Activated CD4-positive, alpha-beta T cell treated with anti-CD3 and anti-CD28 coated beads, Interleukin-2, amount 50 U/mL, for 24 hours (primary cell): ENCODE results near the gene GPHA2.
"Not testable (repeated sequence)": the region's sequence is repeated elsewhere in the genome, so short reads cannot be mapped to it uniquely, and the experiment has no call there.

Experiments used
- DNase-seq, 2 donors: peaks; one replicate each; pipeline ENCODE4 v3.0.0-alpha.2; 2020; ENCODE audit warnings: low read depth in 1 of 2, low spot score in 1 of 2

Gene GPHA2

GRCh38 chr11:64935359-64936081, at the start of gene GPHA2:
TSS of gene GPHA2 (minus strand) at chr11:64935893. CDS start at chr11:64935460, 433 bp downstream.
- DNase-seq: no peak

GRCh38 chr11:64983339-64983738, 47.6 kb upstream of the GPHA2 start:
- DNase-seq: not testable (repeated sequence)

GRCh38 chr11:64976651-64977050, 41.0 kb upstream of the GPHA2 start:
- DNase-seq: no peak

DNA sequence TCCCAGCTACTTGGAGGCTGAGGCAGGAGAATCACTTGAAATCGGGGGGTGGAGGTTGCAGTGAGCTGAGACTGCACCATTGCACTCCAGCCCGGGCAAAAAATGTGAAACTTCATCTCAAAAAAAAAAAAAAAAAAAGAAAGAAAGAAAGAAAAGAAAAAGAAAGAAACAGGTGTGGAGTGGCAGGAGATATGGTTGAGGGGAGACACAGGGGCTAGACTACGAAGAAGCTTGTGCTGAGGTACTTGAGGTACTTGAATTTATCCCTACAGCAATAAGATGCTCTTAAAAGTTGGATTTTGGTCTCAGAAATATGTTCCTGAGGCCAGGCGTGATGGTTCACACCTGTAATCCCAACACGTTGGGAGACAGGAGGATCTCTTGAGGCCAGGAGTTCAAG, 38.4 kb upstream of the GPHA2 start:
- no peak for DNase-seq

- peak; percentile 75 to 88 for DNase-seq
These were observed 35.9 kb upstream of the GPHA2 start, which contains the start of gene MAJIN for GRCh38 chr11:64971421-64972233. TSS of gene MAJIN (minus strand) at chr11:64972108. CDS start at chr11:64959405, 12,703 bp downstream.

DNA sequence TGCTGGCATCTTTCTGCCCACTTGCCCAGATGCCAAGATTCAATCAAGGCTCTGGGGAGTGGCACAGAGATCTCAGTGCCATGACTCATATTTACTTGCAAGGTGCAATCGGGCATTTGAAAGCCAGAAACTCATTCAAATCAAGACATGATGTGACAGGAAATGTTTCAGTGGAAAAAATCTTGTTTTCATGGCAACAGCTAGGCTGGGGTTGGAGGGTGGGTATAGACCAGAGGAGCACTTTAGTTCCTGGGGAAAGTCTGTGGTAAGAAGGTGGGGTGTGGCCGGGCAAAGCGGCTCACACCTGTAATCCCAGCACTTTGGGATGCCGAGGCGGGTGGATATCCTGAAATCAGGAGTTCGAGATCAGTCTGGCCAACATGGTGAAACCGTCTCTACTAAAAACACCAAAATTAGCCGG, 35.0 kb upstream of the GPHA2 start:
- DNase-seq: peak; percentile 6 to 52

- DNase-seq: no peak
These were observed 33.5 kb upstream of the GPHA2 start for GRCh38 chr11:64969209-64969608.

GRCh38 chr11:64967375-64967774, 31.7 kb upstream of the GPHA2 start:
- no peak for DNase-seq

GRCh38 chr11:64963072-64963631, 27.5 kb upstream of the GPHA2 start:
- no peak for DNase-seq

DNA sequence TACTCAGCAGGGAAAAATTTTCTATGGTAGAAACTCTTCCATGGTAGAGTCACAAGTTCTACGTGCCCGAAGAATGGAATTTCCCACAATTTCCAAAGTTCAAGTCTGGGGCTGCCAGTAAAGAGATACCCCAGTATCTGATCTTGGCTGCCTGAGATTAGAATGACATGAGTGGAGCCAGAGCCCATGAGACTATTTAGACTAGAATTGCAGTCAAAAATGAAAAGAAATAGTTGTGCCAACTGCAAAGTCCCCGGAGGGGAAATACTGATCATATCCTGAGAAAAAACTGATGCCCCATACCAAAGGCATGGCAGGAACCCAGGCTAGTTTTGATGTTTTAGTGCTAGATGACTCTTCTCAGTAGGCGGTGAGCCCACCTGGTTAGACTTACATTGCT, 25.0 kb upstream of the GPHA2 start:
- no peak for DNase-seq

DNA sequence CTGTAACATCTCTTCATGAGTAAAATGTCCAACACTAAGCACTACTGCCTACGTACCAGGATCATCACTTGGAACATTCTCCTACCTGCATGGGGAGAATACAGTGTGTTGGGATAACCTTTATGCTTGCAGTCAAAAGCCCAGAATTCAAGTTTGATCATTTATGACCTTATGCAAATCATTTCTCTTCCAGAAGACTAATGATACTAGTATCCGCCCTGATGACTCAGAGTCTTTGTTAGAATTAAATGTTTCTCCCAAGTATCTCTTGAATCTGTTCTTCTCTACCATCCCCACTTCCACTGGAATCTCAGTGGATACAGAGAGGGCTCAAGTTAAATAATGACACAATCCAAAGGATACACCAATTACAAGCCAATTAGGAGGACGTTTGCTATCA, 23.8 kb upstream of the GPHA2 start:
- DNase-seq: no peak

- no peak for DNase-seq
These were observed 18.5 kb upstream of the GPHA2 start for GRCh38 chr11:64954201-64954600.

GRCh38 chr11:64951529-64951928, 15.8 kb upstream of the GPHA2 start:
- DNase-seq: no peak

DNA sequence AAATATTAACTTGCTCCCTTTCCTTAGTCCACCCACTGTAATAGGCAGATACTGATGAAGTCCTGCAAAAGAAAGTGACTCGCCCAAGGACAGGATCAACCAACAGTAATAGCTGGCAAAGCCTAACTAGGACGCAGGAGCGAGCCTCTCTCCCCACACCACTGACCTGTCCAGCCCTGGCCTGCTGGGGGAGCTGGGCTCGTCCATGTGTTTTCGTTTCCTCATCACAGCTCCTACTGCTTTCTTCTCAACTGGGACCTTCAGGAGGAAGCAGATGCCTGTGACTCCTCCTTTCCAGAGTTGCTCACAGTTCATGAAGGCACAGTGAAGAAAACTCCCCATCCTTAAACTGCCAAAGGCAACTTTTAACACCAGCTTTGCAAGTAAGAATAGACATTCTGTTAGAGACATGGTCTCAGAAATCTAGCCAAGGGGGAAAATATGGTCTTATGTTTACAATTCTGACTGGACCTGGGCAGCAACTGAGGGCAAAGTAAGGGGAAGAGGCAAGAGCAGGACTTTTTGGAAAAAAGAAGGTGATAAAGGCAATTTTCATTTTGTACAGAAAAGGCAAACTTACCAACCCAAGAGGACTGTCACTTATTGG, 11.6 kb upstream of the GPHA2 start:
- no peak for DNase-seq

- DNase-seq: no peak
These were observed 846 bp upstream of the GPHA2 start for GRCh38 chr11:64936539-64936938.

DNA sequence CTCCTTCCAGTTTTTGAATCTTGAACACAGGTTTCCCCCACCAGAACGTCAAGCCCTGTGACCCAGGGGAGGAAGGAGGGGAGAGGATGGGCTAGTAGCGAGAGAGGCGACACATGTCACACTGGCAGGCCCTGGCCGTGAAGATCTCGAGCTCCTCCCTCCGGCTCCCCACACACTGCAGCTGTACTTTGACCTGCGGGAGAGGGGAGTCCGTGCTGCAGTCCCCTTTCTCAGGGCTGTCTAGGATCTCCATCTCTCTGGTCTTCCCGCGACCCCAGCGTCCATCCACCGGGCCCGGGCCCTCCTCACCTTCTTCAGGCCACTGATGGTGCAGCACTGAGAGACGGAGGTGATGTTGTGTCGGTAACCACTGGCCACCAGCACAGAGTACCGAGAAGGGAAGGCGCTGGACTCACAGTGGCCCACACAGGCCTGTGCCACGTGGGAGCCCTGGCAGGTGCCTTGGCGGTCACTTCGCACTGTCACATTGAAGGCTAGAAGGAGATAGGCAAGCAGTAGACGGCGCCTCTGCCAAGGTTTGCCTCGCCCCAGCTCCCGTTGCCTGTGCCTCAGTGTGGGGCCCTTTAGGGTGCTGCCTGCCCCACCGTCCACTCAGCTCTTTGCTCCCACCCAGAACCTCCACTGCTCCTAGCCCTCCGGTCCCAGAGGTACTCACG, 873 bp downstream of the GPHA2 start:
- DNase-seq: no peak

DNA sequence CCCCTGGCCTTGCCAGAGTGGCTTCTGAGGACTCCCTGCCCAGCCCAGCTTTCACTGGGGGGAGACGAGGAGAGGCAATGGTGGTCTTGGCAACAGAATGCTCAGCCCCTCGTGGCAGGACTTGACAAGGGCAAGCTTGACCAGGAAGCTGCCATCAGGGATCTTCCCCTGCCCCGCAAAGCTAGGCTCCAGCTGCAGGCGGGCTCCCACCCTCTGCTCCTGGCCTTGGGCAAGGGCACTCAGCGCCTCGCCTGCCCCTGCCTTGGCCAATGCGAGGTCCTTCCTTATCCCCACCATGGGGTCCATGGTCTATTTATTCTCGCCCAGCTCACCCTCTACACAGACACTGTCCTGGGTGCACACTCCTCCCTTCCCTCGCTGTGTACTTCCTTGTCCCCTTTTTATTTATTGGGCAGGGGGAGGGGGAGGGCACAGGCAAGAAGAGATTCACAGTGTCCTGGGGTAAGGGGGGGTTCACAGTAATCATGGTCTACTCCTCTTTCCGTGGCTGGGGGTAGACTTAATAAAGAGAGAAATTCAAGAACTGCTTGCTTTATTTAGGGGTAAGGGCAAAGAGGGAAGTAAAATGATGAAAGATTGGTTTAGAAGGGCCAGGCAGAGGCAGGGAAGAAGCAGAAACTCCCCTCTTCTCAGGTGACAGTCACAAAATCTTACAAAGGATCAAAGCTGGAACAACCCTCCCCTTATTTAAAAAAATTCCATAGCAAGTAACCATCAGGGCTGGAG, 1.6 kb downstream of the GPHA2 start:
- DNase-seq: no peak

DNA sequence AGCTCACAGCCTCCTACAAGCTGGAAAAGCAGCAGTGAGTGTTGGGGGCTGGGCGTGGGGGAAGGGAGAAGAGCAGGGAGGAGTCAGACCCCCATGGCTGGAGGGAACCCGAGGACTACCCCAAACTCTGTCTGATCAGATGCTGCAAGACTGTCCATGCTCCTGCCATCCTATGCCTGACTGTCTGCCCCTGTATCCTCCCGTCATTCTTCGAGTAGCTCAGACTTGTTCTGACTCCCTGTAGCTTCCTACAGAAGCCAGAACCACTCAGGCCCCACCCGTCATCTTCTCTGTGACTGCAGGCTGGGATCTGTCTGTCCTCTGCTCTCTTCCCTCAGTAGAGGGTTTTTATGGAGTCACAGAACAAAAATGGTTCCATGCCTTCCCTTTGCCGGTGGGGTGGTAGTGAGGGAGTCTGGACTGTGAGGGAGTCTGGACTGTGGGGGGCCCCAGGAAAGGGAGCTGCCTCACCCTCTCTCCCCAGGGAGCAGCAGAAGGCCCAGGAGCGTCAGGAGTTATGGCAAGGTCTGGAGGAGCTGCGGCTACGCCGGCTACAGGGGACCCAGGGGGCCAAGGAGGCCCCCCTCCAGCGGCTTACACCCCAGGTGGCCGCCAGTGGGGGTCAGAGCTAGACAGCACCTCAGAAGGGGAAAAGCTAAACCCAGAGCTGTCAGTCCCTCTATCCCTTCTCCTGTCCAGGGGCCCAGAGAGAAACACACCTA, 2.3 kb downstream of the GPHA2 start:
- DNase-seq: no peak

DNA sequence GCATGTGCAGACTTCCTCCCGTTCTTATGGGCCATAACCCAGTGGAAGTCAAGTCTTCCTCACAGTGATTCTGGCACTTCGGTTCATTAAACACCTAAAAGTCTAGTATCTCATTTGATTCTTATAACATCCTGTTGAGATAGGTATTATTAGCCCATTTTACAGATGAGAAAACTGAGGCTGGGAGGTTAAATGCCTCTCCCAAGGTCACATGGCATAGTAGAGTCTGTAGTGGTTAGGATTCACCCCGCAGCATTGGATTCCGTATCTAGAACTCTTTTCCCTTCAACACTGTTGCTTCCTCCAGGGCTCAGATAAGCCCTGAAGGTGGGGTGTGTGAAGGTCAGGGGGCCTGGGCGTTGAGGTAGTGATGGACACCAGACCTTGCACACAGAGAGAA, 3.4 kb downstream of the GPHA2 start:
- no peak for DNase-seq

DNA sequence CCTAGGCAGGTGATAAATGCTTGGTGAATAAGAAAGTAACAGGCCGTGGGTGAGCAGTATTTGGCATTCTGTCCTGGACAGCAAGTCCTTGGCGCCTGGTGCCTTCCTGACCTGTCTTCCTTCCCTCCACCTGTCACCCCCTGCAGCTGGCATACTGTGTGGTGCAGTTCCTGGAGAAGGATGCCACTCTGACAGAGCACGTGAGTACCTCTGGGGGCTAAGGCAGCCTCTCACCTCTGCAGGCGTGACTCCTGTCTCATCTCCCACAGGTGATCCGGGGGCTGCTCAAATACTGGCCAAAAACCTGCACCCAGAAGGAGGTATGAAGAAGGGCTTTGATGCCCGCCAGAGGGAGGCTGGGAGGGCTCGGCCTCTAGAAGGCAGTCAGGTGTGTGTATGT, 4.4 kb downstream of the GPHA2 start:
- no peak for DNase-seq
